Measurements from ENCODE around the gene SKI.
A peak's percentile ranks its signal among the peaks of the same experiment; 100 is the strongest.

The SKI gene

GRCh38 chr1:2299131-2299627 is 71.1 kb downstream of the SKI start:
- H3K9me3 Mint-ChIP-seq: no peaks in the 10 kb centered on the region
- ATAC-seq (no peak), DNase-seq (ENCODE audit: low spot score in 2 of 2) (no peak)
- H3K4me3 Mint-ChIP-seq: peak overlapping the region; percentile 73
- H3K36me3 Mint-ChIP-seq: peaks cover 35% of the 10 kb centered on the region
- H3K4me1 Mint-ChIP-seq: peaks cover 53% of the 10 kb centered on the region
- H3K27ac Mint-ChIP-seq: peak overlapping the region; percentile 93

DNA sequence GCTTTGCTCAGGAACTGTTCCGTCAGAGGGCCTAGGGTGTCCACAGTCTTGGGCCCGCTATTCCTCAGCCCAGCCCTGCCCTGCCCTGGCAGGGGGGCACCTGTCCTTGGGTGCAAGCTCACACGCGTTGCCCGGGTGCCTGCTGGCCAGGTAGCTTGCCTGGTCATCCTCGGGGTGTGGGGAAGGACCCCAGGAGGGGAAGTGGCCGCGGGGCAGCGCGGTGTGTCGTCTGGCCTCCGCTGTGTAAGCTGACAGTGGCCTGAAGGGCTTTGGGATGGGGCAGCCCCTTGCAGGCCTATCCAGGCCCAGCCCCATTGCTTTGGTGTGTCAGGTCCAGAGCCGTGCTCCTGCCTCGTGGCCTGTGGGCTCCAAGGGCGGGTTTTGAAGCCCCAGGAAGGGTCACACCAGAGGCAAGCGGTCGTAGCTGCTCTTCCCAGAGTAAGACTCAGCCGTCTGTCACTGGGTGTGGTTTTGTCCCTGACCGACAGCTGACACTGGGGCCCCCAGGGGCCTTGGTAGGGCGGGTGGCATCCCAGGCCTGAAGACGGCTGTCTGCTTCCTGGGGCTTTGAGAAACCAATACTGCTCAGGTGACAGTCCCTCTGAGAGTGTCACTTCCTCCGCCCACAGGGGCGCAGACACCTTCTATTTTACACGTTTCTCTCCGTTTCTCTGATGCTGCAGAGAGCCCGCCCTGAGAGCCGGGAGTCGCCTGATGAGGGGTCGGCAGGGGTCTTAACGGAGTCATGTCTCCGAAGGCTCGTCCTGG is 72.1 kb downstream of the SKI start:
- Mint-ChIP-seq H3K27ac (peak overlapping the region; percentile 93), H3K9me3 (no peaks in the 10 kb centered on the region), H3K4me3 (peak overlapping the region; percentile 73), H3K4me1 (peaks cover 49% of the 10 kb centered on the region), H3K36me3 (peaks cover 44% of the 10 kb centered on the region)
- peak; percentile 90 for ATAC-seq
- peak; percentile 63 to 89 for DNase-seq (ENCODE audit: low spot score in 2 of 2)

DNA sequence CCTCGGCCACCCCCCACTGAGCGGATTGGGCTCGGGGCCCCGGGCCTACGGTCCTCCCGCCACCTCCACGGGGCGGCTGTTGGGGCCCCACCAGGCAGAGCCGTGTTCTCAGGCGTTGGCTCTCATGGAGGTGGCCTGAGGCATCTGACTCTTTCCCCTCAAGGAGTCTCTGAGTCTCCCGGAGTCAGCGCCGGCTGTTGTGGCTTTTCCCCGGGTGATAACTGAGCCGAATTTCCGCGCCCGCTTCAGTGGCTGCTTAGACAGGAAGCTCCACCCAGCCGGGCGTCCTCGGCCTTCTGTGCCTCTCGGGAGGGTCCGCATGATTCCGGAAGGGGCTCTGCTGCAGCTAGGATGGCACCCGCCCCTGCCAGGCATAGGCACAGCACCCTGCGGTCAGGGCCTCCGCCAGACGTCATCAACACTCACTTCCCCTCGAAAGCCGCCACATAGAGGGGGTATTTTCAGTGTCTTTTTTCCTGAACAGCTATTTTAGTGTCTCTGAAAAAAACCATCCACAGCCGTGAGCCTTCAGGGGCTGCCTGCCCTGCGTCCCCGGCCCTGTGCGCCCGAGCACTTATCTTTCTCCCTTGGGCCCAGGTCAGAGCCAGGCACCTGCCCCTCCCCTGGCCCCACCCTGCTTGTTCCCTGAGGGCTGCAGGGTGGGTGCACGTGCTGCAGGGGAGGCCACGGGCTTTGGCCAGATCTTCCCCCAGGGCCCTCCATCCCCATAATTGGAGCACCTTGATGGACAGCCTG is 72.9 kb downstream of the SKI start:
- DNase-seq (ENCODE audit: low spot score in 2 of 2): peak; percentile 69 to 90
- Mint-ChIP-seq H3K36me3 (peaks cover 52% of the 10 kb centered on the region), H3K4me1 (peaks cover 45% of the 10 kb centered on the region), H3K27ac (peak overlapping the region; percentile 93), H3K4me3 (peak overlapping the region; percentile 73), H3K9me3 (no peaks in the 10 kb centered on the region)
- peak; percentile 82 for ATAC-seq

GRCh38 chr1:2301607-2302291 is 73.6 kb downstream of the SKI start:
- peak overlapping the region; percentile 93 for H3K27ac Mint-ChIP-seq
- H3K4me3 Mint-ChIP-seq: peak overlapping the region; percentile 73
- DNase-seq (ENCODE audit: low spot score in 2 of 2): no peak
- H3K4me1 Mint-ChIP-seq: peaks cover 39% of the 10 kb centered on the region
- ATAC-seq: no peak
- peaks cover 55% of the 10 kb centered on the region for H3K36me3 Mint-ChIP-seq
- H3K9me3 Mint-ChIP-seq: no peaks in the 10 kb centered on the region

DNA sequence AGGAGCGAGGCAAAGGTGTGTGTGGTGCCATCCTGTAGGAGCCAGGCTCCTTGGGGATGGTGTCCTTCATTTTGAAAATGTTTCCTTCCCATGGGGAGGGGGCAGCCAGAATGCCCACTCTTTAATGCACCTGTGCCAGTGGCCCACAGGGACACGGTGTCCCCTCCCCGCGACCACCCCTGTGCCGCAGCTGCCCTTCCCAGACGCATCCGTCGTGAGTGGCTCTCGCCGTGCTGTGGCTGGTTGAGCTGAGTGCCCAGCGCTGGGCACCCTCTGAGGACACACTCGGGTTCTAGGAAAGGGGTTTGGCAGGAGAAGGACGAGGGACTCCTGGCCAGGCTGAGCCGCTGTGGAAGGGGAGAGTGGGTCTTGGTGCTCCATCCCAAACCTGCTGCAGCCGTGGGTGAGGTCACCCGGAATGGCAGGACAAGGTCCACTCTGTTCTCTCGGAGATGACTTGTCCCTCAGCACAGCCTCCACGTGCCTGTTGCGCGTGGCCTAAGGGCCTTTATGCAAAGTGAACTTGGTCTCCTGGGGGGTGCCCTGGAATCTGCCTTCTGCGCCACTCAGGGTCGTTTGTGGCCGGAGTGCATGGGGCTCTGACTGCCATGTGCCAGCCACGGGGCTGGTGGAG is 74.3 kb downstream of the SKI start:
- Mint-ChIP-seq H3K27ac (no peak overlapping the region), H3K36me3 (peaks cover 62% of the 10 kb centered on the region), H3K4me3 (peak overlapping the region; percentile 73), H3K9me3 (no peaks in the 10 kb centered on the region), H3K4me1 (peaks cover 37% of the 10 kb centered on the region)
- DNase-seq (ENCODE audit: low spot score in 2 of 2): no peak
- no peak for ATAC-seq

DNA sequence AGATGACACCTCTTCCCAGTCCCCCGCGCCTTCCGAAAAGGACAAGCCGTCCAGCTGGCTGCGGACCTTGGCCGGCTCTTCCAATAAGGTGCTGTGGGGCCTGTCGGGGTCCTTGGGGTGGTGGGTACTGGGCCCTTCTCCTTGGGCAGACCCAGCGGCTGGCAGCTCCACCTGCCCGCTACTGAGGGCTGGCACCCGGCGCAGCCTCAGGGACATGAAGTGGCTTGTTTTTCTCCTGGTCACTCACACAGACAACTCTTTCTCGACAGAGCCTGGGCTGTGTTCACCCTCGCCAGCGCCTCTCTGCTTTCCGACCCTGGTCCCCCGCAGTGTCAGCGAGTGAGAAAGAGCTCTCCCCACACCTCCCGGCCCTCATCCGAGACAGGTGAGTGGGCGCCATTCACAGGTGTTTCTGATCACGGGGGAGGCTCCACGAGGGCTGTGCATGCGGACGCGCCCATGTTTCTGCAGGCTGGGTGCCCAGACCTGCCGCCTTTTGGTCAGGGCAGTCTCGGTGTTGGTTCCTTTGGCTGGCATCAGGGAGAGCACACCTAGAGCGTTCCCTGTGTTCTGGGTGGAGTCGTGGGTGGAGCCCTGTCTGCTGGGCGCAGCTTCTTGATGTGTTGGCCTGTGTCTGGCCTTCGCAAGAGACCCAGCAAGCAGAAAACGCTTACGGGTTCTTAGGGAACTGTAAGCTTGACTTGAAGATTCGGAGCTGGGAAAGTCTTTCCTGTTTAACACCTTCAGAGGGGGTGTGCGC is 75.1 kb downstream of the SKI start:
- Mint-ChIP-seq H3K27ac (no peak overlapping the region), H3K4me1 (peaks cover 37% of the 10 kb centered on the region), H3K9me3 (no peaks in the 10 kb centered on the region), H3K4me3 (no peak overlapping the region), H3K36me3 (peaks cover 70% of the 10 kb centered on the region)
- DNase-seq (ENCODE audit: low spot score in 2 of 2) (no peak), ATAC-seq (no peak)

DNA sequence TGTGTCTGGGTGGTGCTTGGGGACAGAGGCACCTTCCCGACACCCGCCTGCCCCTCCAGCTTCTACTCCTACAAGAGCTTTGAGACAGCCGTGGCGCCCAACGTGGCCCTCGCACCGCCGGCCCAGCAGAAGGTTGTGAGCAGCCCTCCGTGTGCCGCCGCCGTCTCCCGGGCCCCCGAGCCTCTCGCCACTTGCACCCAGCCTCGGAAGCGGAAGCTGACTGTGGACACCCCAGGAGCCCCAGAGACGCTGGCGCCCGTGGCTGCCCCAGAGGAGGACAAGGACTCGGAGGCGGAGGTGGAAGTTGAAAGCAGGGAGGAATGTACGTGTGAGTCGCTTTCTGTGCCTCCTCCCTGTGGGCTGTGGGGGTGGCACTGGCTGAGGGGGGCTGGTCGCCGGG is 75.7 kb downstream of the SKI start:
- Mint-ChIP-seq H3K4me3 (no peak overlapping the region), H3K27ac (no peak overlapping the region), H3K9me3 (no peaks in the 10 kb centered on the region), H3K36me3 (peaks cover 75% of the 10 kb centered on the region), H3K4me1 (peaks cover 31% of the 10 kb centered on the region)
- ATAC-seq (no peak), DNase-seq (ENCODE audit: low spot score in 2 of 2) (no peak)

- DNase-seq (ENCODE audit: low spot score in 2 of 2): no peak
- Mint-ChIP-seq H3K9me3 (no peaks in the 10 kb centered on the region), H3K36me3 (peaks cover 79% of the 10 kb centered on the region), H3K27ac (no peak overlapping the region), H3K4me3 (no peak overlapping the region), H3K4me1 (peaks cover 26% of the 10 kb centered on the region)
- no peak for ATAC-seq
Measured at GRCh38 chr1:2304282-2304681, 76.2 kb downstream of the SKI start.

GRCh38 chr1:2304921-2305681 is 77.0 kb downstream of the SKI start:
- ATAC-seq (no peak), DNase-seq (ENCODE audit: low spot score in 2 of 2) (no peak)
- peak overlapping the region; percentile 64 for H3K27ac Mint-ChIP-seq
- H3K4me1 Mint-ChIP-seq: peaks cover 18% of the 10 kb centered on the region
- no peaks in the 10 kb centered on the region for H3K9me3 Mint-ChIP-seq
- H3K4me3 Mint-ChIP-seq: peak overlapping the region; percentile 20
- peaks cover 79% of the 10 kb centered on the region for H3K36me3 Mint-ChIP-seq

DNA sequence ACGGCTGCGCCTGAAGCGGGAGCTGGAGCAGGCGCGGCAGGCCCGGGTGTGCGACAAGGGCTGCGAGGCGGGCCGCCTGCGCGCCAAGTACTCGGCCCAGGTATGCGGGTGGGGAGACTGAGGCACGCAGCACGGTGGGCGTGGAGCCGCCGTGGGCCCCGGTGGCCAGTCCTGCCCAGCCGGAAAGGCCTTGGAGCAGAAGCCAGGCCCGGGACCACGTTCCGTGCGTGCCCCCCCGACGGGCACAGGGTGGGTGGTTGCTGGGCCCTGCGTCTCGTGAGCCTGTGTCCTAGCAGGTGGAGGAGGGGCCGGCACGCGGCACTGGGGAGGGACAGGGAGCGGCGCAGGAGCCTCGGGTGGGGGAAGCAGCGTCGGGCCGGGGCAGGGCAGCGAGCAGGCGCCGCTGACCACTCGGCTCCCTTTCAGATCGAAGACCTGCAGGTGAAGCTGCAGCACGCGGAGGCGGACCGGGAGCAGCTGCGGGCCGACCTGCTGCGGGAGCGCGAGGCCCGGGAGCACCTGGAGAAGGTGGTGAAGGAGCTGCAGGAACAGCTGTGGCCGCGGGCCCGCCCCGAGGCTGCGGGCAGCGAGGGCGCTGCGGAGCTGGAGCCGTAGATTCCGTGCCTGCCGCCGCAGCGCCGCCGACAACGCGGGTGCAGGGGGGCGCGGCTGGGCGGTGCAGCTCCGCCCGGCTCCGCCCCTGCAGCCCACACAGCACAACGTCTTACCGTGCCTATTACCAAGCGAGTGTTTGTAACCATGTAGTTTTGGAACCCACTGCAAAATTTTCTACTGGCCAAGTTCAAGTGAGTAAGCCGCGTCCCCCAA is 78.2 kb downstream of the SKI start:
- H3K4me3 Mint-ChIP-seq: no peak overlapping the region
- H3K4me1 Mint-ChIP-seq: peaks cover 9% of the 10 kb centered on the region
- no peak for DNase-seq (ENCODE audit: low spot score in 2 of 2)
- no peak for ATAC-seq
- no peak overlapping the region for H3K27ac Mint-ChIP-seq
- no peaks in the 10 kb centered on the region for H3K9me3 Mint-ChIP-seq
- H3K36me3 Mint-ChIP-seq: peaks cover 67% of the 10 kb centered on the region

- no peak overlapping the region for H3K27ac Mint-ChIP-seq
- H3K36me3 Mint-ChIP-seq: peaks cover 63% of the 10 kb centered on the region
- no peak for DNase-seq (ENCODE audit: low spot score in 2 of 2)
- peaks cover 4% of the 10 kb centered on the region for H3K4me1 Mint-ChIP-seq
- H3K9me3 Mint-ChIP-seq: no peaks in the 10 kb centered on the region
- H3K4me3 Mint-ChIP-seq: no peak overlapping the region
- no peak for ATAC-seq
Measured at GRCh38 chr1:2307064-2307605, 79.0 kb downstream of the SKI start.

DNA sequence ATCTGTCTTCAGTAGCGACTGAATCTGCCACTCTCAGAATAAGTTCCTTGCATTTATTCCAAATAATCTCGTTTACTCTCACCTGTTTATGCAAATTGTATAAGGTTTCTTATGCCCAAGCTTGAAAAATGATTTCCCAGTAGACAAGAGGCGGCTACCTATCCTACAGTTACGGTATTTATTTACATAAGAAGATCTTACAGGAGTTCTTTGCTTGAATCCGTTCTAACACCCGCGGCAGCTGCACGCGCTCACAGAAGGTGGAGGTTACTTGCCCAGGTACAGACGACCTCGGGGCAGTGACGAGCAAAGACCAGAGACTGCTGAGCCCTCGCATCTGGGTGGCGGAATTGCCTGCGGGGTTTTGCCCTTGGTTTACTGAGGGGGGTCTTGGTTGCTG is 79.9 kb downstream of the SKI start:
- Mint-ChIP-seq H3K27ac (no peak overlapping the region), H3K4me1 (peaks cover 4% of the 10 kb centered on the region), H3K9me3 (no peaks in the 10 kb centered on the region), H3K36me3 (peaks cover 64% of the 10 kb centered on the region), H3K4me3 (no peak overlapping the region)
- DNase-seq (ENCODE audit: low spot score in 2 of 2) (no peak), ATAC-seq (no peak)

DNA sequence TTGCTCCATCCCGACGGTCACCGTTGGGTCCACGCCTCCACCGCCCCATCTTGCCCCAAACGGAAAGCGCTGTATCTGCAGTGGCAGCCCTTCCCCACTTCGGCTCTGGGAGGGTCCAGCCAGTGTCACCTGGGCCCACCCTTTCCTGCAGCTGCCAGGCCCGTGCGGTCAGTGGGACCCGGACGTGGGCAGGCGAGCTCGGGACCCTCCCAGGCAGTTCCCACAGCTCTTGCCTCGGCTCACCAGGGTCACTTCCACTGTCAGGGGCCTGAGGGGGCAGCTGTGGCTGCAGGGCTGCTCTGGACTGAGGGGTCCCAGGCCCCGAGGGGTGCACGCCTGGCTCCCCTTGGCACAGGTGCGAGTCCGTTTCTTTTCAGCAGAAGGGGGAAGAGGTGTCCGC is 80.7 kb downstream of the SKI start:
- Mint-ChIP-seq H3K9me3 (no peaks in the 10 kb centered on the region), H3K4me3 (no peak overlapping the region), H3K36me3 (peaks cover 60% of the 10 kb centered on the region), H3K27ac (no peak overlapping the region), H3K4me1 (peaks cover 11% of the 10 kb centered on the region)
- no peak for ATAC-seq
- DNase-seq (ENCODE audit: low spot score in 2 of 2): no peak

Measured in stimulated activated effector memory CD8-positive, alpha-beta T cell treated with anti-CD3 and anti-CD28 coated beads, Interleukin-12 subunit alpha, Interleukin-12 subunit beta, amount 100 ng/mL, for 72 hours (primary cell).